Endothelial cell of umbilical vein (primary cell): Measurements from ENCODE around the gene OR7C1. TPM values are rescaled to one million over a fixed set of nuclear protein-coding genes. Genes with fewer than 3 reads are reported as not detected.
"Not testable (repeated sequence)": the region's sequence is repeated elsewhere in the genome, so short reads cannot be mapped to it uniquely, and the experiment has no call there.

Experiments
- BruUV-seq: library from RNA; stranded (reverse); fragments of 400-500 nt; replicated peaks from 2 replicates; lab custom pipeline; 2021; lab: Mats Ljungman, UMichigan
- CTCF ChIA-PET: fragments of 300-600, 350-600 bp; sonication (Branson Sonifier 250); formaldehyde crosslinking; loops from one replicate; lab custom pipeline; 2021; ENCODE audit warnings: antibody characterized with exemption, inconsistent platforms; lab: Charles Lee
- POLR2A ChIA-PET: fragments of 300-600, 350-600 bp; sonication (Branson Sonifier 250); formaldehyde crosslinking; loops from one replicate; lab custom pipeline; 2021; ENCODE audit warnings: antibody characterized with exemption, inconsistent platforms; lab: Charles Lee
- DNase-seq: peaks from one replicate; pipeline ENCODE4 v3.0.0-alpha.2; 2011; ENCODE audit warnings: low read depth, low spot score
- FAIRE-seq: peaks from 2 replicates; lab custom pipeline; 2011; peaks lifted over from hg19 to GRCh38; lab: Jason Lieb, UNC
- H2AFZ ChIP-seq: 2 replicates; pipeline ENCODE4 v1.6.0; 2012; ENCODE audit warnings: low read depth, low read length, control low read depth, inconsistent platforms
- H3K27ac ChIP-seq: 2 replicates; pipeline ENCODE4 v1.5.1; 2011; ENCODE audit warnings: low read depth, mild to moderate bottlenecking, control low read depth, low read length, moderate library complexity; ENCODE audit not compliant: insufficient read depth
- H3K27me3 ChIP-seq, 2 experiments: 2 replicates each; pipeline versions ENCODE4 v1.6.0 to v1.6.1; 2011; ENCODE audit warnings: low read length in 2 of 2, mixed read lengths in 1 of 2; ENCODE audit not compliant: control insufficient read depth in 2 of 2, insufficient read depth in 2 of 2
- H3K36me3 ChIP-seq, 2 experiments: 2 replicates in 1 of 2; 3 replicates in 1 of 2; pipeline ENCODE4 v1.5.1; 2011; ENCODE audit warnings: low read length in 2 of 2, mild to moderate bottlenecking in 1 of 2, moderate library complexity in 1 of 2; ENCODE audit not compliant: control insufficient read depth in 2 of 2, insufficient read depth in 2 of 2; ENCODE audit errors: extremely low read depth in 1 of 2
- H3K4me1 ChIP-seq: 3 replicates; pipeline ENCODE4 v1.5.1; 2011; ENCODE audit warnings: mild to moderate bottlenecking, low read length; ENCODE audit not compliant: control insufficient read depth, insufficient read depth; ENCODE audit errors: extremely low read depth
- H3K4me2 ChIP-seq: 2 replicates; pipeline ENCODE4 v1.6.1; 2011; ENCODE audit warnings: low read length, control low read depth, mixed read lengths; ENCODE audit not compliant: insufficient read depth
- H3K4me3 ChIP-seq, 3 experiments: fragments of 200-600 bp in 1 of 3; sonication (generic), shearing (Covaris generic) in 1 of 3; replicated peaks in 1 of 3; 2 replicates each; pipeline ENCODE4 v1.5.1; 2011 to 2016; ENCODE audit warnings: control low read depth in 3 of 3, low read length in 3 of 3, mild to moderate bottlenecking in 2 of 3, inconsistent platforms in 1 of 3, low read depth in 1 of 3, moderate library complexity in 1 of 3; ENCODE audit not compliant: insufficient read depth in 1 of 3
- H3K79me2 ChIP-seq: 2 replicates; pipeline ENCODE4 v1.6.0; 2012; ENCODE audit warnings: low read length, inconsistent platforms; ENCODE audit not compliant: control insufficient read depth, insufficient read depth
- H3K9ac ChIP-seq: replicated peaks from 2 replicates; pipeline ENCODE3; 2011; ENCODE audit warnings: low read length, control low read depth; ENCODE audit not compliant: insufficient read depth; ENCODE audit errors: extremely low read depth
- H3K9me1 ChIP-seq: replicated peaks from 3 replicates; pipeline ENCODE4 v1.6.0; 2011; ENCODE audit warnings: mild to moderate bottlenecking, low read length; ENCODE audit not compliant: control insufficient read depth, insufficient read depth; ENCODE audit errors: extremely low read depth
- H3K9me3 ChIP-seq: replicated peaks from 2 replicates; pipeline ENCODE4 v1.5.1; 2012; ENCODE audit warnings: low read length, inconsistent platforms; ENCODE audit not compliant: control insufficient read depth, insufficient read depth
- H4K20me1 ChIP-seq: replicated peaks from 2 replicates; pipeline ENCODE3; 2011; ENCODE audit warnings: mild to moderate bottlenecking, low read length; ENCODE audit not compliant: control insufficient read depth, insufficient read depth; ENCODE audit errors: extremely low read depth
- CTCF ChIP-seq, 2 donors: IDR thresholded peaks; 1 replicate in 1 of 2; 2 replicates in 1 of 2; pipeline ENCODE4 v1.5.1; 2011; ENCODE audit warnings: low read length in 2 of 2, mild to moderate bottlenecking in 2 of 2, moderate library complexity in 2 of 2, control low read depth in 1 of 2, inconsistent platforms in 1 of 2, low read depth in 1 of 2; ENCODE audit not compliant: insufficient read depth in 1 of 2; ENCODE audit errors: extremely low read depth in 1 of 2
- EZH2 ChIP-seq: IDR thresholded peaks from 2 replicates; pipeline ENCODE4 v1.6.1; 2012; ENCODE audit warnings: borderline replicate concordance, low read depth, mild to moderate bottlenecking, moderate library complexity, low read length, inconsistent platforms; ENCODE audit not compliant: severe bottlenecking
- FOS ChIP-seq: IDR thresholded peaks from 2 replicates; pipeline ENCODE4 v1.6.1; 2011; ENCODE audit warnings: mild to moderate bottlenecking, low read length, moderate library complexity, borderline replicate concordance; ENCODE audit not compliant: insufficient read depth
- GATA2 ChIP-seq: IDR thresholded peaks from 2 replicates; pipeline ENCODE4 v1.7.0; 2011; ENCODE audit warnings: low read depth, mild to moderate bottlenecking, moderate library complexity, mixed read lengths, low read length; ENCODE audit not compliant: insufficient read length, insufficient read depth
- JUN ChIP-seq: IDR thresholded peaks from 2 replicates; pipeline ENCODE4 v1.6.1; 2011; ENCODE audit warnings: borderline replicate concordance, low read depth; ENCODE audit not compliant: insufficient read length, insufficient read depth
- MAX ChIP-seq: IDR thresholded peaks from 2 replicates; pipeline ENCODE4 v1.6.1; 2011; ENCODE audit not compliant: insufficient read depth, insufficient read length
- MYC ChIP-seq: IDR thresholded peaks from one replicate; pipeline ENCODE4 v1.6.1; 2011; ENCODE audit warnings: mild to moderate bottlenecking, low read depth, low read length
- POLR2A ChIP-seq: IDR thresholded peaks from 2 replicates; pipeline ENCODE4 v1.6.1; 2012; ENCODE audit warnings: low read depth, mild to moderate bottlenecking, control low read depth, low read length
- POLR2AphosphoS5 ChIP-seq: IDR thresholded peaks from 2 replicates; pipeline ENCODE4 v1.6.1; 2012; ENCODE audit warnings: low read depth, mild to moderate bottlenecking, control low read depth, low read length, moderate library complexity; ENCODE audit not compliant: insufficient read depth
- dilution Hi-C: fragments of 300-500 bp; cut with MboI; formaldehyde crosslinking; loops from one replicate; pipeline ENCODE4 v1.15.0; 2019; ENCODE audit warnings: low sequenced_read_pairs; ENCODE audit not compliant: extremely low pct_ligation_motif_present
- intact Hi-C: fragments of 100-400 bp; cut with micrococcal nuclease; formaldehyde crosslinking; loops from one replicate; pipeline ENCODE4 v1.10.0; 2022
- polyA plus RNA-seq, 4 experiments: library from polyadenylated mRNA; depleted of rRNA in 3 of 4; stranded (reverse) in 3 of 4; unstranded in 1 of 4; fragments of >200 nt; gene quantifications; 2 replicates each; pipeline versions ENCODE4 v1.2.1 to v1.2.3, GENCODE V29; 2011 to 2012; ENCODE audit warnings: missing spikeins in 1 of 4
- total RNA-seq: library from RNA; stranded (reverse); gene quantifications from 2 replicates; pipeline ENCODE4 v1.2.3, GENCODE V29; 2021

OR7C1 gene
- total and polyA plus RNA-seq, 2 donors (not counting 3 experiments of a cell fraction or from before 2014, with no cell fraction given) = not detected

GRCh38 chr19:14767466-14767971, 67.5 kb downstream of the OR7C1 start:
- POLR2A ChIA-PET = no interaction called here
- no peaks in the 10 kb centered on the region for H3K36me3 ChIP-seq
- H3K27me3 ChIP-seq = no peaks in the 10 kb centered on the region
- intact Hi-C loops = no loop called here
- no peak for TF ChIP-seq POLR2AphosphoS5
- TF ChIP-seq POLR2A = no peak
- TF ChIP-seq EZH2 = no peak
- TF ChIP-seq JUN = no peak
- TF ChIP-seq CTCF (IDR thresholded peaks at IDR 0.05; ENCODE audit: extremely low read depth in 1 of 2, insufficient read depth in 1 of 2, low read depth in 1 of 2, low read length in 2 of 2) = no peak
- TF ChIP-seq GATA2 = no peak
- TF ChIP-seq MYC = no peak
- TF ChIP-seq FOS = no peak
- TF ChIP-seq MAX = no peak
- CTCF ChIA-PET = no interaction called here
- no peaks in the 10 kb centered on the region for H3K4me1 ChIP-seq
- H3K79me2 ChIP-seq = no peaks in the 10 kb centered on the region
- H3K4me3 ChIP-seq = no peak overlapping the region
- BruUV-seq = no TSS peak
- no peak overlapping the region for H2AFZ ChIP-seq
- H4K20me1 ChIP-seq = no peaks in the 10 kb centered on the region
- no peak overlapping the region for H3K27ac ChIP-seq
- FAIRE-seq (no peak), DNase-seq (no peak)
- dilution Hi-C loops = no loop called here
- H3K9me3 ChIP-seq = no peaks in the 10 kb centered on the region
- H3K4me2 ChIP-seq = no peak overlapping the region
- no peaks in the 10 kb centered on the region for H3K9me1 ChIP-seq
- H3K9ac ChIP-seq = no peak overlapping the region

- H3K4me1 ChIP-seq, H3K36me3 ChIP-seq, DNase-seq, H3K27me3 ChIP-seq, dilution Hi-C loops, BruUV-seq, H3K4me3 ChIP-seq, H4K20me1 ChIP-seq, FAIRE-seq, H2AFZ ChIP-seq, CTCF ChIA-PET, intact Hi-C loops, H3K9ac ChIP-seq, POLR2A ChIA-PET, H3K9me1 ChIP-seq, H3K79me2 ChIP-seq, H3K9me3 ChIP-seq, H3K27ac ChIP-seq, H3K4me2 ChIP-seq: not testable (repeated sequence)
Measured at GRCh38 chr19:14765841-14766240, 69.1 kb downstream of the OR7C1 start.

GRCh38 chr19:14765403-14765802, 69.6 kb downstream of the OR7C1 start:
- POLR2A ChIA-PET, intact Hi-C loops, H3K36me3 ChIP-seq, H3K4me2 ChIP-seq, H3K4me3 ChIP-seq, H4K20me1 ChIP-seq, H3K27ac ChIP-seq, FAIRE-seq, H2AFZ ChIP-seq, H3K9me3 ChIP-seq, H3K27me3 ChIP-seq, CTCF ChIA-PET, H3K9ac ChIP-seq, H3K79me2 ChIP-seq, BruUV-seq, H3K4me1 ChIP-seq, DNase-seq, H3K9me1 ChIP-seq, dilution Hi-C loops: not testable (repeated sequence)
